Measurements from ENCODE around the gene BLACAT1.
"Not testable (repeated sequence)": the region's sequence is repeated elsewhere in the genome, so short reads cannot be mapped to it uniquely, and the experiment has no call there.

Gene BLACAT1

DNA sequence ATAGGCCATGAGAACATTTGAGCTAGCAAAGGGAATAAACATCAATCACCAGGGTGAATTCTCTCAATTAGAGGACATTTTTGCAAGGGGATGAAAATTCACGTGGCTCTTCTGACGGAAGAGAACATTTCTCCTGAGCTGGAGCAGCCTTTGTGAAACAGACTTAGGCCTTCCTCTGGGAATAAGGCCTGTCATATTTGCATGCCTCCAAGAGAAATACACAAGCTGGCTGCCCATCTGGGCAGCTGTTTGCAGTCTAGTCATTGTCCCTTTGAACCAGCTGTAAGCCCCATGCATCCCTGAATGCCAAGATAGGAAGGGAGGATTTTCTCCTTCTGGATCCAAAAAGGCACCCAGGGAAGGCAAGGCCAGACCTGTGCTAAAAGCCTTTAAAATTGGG lies 39.5 kb downstream of the BLACAT1 start:
- Histone ChIP-seq H3K4me1 (ENCODE audit: control insufficient read depth, insufficient read depth, low read length) (no peaks in the 10 kb centered on the region), H3K27ac (ENCODE audit: insufficient read depth, low read depth, low read length, poor library complexity, severe bottlenecking) (no peak overlapping the region), H3K36me3 (ENCODE audit: control insufficient read depth, insufficient read depth, low read length) (no peaks in the 10 kb centered on the region), H3K27me3 (ENCODE audit: control insufficient read depth, insufficient read depth, low read length, poor library complexity, severe bottlenecking) (no peaks in the 10 kb centered on the region), H3K4me3 (ENCODE audit: insufficient read depth, low read depth, low read length) (no peak overlapping the region), H3K9me3 (ENCODE audit: control insufficient read depth, low read length) (no peaks in the 10 kb centered on the region)
- WGBS, 2 experiments: 92 to 95% methylated on average over 2 of the region's 2 CpGs

DNA sequence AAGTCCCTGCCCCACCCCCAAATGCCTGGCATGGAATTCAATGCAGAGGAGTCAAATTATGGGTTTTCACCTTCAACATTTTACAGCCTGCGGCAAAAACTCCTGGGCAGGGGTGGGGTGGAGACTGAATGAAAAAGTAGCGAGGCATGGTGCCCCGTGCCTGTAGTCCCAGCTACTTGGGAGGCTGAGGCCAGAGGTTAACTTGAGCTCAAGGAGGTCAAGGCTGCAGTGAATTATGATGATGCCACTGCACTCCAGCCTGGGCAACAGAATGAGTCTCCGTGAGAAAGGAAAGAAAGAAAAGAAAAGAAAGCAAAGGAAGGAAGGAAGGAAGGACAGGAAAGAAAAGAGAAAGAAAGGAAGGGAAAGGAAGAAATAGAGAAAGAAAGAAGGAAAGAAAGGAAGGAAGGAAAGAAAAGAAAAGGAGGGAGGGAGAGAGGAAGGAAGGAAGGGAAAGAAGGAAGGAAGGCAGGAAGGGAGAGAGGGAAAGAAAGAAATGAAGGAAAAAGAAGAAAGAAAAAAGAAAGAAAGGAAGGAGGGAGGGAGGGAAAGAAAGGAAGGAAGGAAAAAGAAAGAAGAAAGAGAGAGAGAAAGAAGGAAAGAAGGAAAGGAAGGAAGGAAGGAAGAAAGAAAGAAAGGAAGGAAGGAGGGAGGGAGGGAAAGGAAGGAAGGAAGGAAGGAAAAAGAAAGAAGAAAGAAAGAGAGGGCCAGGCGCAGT lies 45.1 kb downstream of the BLACAT1 start:
- Histone ChIP-seq H3K4me3 (ENCODE audit: insufficient read depth, low read depth, low read length) (no peak overlapping the region), H3K27me3 (ENCODE audit: control insufficient read depth, insufficient read depth, low read length, poor library complexity, severe bottlenecking) (no peaks in the 10 kb centered on the region), H3K27ac (ENCODE audit: insufficient read depth, low read depth, low read length, poor library complexity, severe bottlenecking) (no peak overlapping the region), H3K36me3 (ENCODE audit: control insufficient read depth, insufficient read depth, low read length) (no peaks in the 10 kb centered on the region), H3K9me3 (ENCODE audit: control insufficient read depth, low read length) (peaks cover 2% of the 10 kb centered on the region), H3K4me1 (ENCODE audit: control insufficient read depth, insufficient read depth, low read length) (no peaks in the 10 kb centered on the region)
- whole genome bisulfite sequencing, 2 experiments: 90 to 94% methylated on average over 5 of the region's 5 CpGs

DNA sequence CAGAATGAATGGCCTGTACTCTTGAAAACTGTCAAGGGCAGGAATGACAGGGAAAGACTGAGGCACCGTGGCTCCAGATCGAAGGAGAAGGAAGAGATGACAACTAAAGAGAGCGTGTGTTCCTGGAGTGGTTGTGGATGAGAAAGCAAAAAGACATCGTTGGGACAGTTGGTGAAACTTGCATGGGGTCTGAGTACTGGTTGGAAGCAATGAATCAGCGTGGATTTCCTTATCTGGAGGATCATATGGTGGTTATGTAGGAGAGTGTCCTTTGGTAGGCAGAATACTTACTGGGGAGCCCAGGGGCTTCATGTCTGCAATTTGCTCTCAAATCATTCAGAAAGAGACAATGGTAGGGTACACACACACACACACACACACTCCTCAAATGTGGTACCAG lies 47.9 kb downstream of the BLACAT1 start:
- Histone ChIP-seq H3K4me3 (ENCODE audit: insufficient read depth, low read depth, low read length) (no peak overlapping the region), H3K4me1 (ENCODE audit: control insufficient read depth, insufficient read depth, low read length) (no peaks in the 10 kb centered on the region), H3K36me3 (ENCODE audit: control insufficient read depth, insufficient read depth, low read length) (no peaks in the 10 kb centered on the region), H3K9me3 (ENCODE audit: control insufficient read depth, low read length) (peaks cover 2% of the 10 kb centered on the region), H3K27ac (ENCODE audit: insufficient read depth, low read depth, low read length, poor library complexity, severe bottlenecking) (no peak overlapping the region), H3K27me3 (ENCODE audit: control insufficient read depth, insufficient read depth, low read length, poor library complexity, severe bottlenecking) (no peaks in the 10 kb centered on the region)
- WGBS, 2 experiments: 93% methylated on average over 5 of the region's 5 CpGs

DNA sequence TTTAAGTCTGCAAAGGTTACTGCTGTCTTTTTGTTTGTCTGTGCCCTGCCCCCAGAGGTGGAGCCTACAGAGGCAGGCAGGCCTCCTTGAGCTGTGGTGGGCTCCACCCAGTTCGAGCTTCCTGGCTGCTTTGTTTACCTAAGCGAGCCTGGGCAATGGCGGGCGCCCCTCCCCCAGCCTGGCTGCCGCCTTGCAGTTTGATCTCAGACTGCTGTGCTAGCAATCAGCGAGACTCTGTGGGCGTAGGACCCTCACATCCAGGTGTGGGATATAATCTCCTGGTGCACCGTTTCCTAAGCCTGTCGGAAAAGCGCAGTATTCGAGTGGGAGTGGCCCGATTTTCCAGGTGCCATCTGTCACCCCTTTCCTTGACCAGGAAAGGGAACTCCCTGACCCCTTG lies 49.6 kb downstream of the BLACAT1 start:
- not testable (repeated sequence) for H3K4me3 ChIP-seq (ENCODE audit: insufficient read depth, low read depth, low read length); H3K27ac ChIP-seq (ENCODE audit: insufficient read depth, low read depth, low read length, poor library complexity, severe bottlenecking); H3K36me3 ChIP-seq (ENCODE audit: control insufficient read depth, insufficient read depth, low read length); H3K9me3 ChIP-seq (ENCODE audit: control insufficient read depth, low read length); H3K4me1 ChIP-seq (ENCODE audit: control insufficient read depth, insufficient read depth, low read length); H3K27me3 ChIP-seq (ENCODE audit: control insufficient read depth, insufficient read depth, low read length, poor library complexity, severe bottlenecking)
- WGBS, 2 experiments: 89 to 91% methylated on average over 12 of the region's 12 CpGs

All from ectodermal cell (in vitro differentiated cells).